H1 (cell line): Measurements from ENCODE around the gene CA9. TPM values are rescaled to one million over a fixed set of nuclear protein-coding genes. Genes with fewer than 3 reads are reported as not detected.
A peak's percentile ranks its signal among the peaks of the same experiment; 100 is the strongest.

ENCODE experiments used
- CTCF ChIA-PET: fragments of 300-600 bp; sonication (Branson Sonifier 250); formaldehyde crosslinking; loops from one replicate; lab custom pipeline; 2021; ENCODE audit not compliant: partially characterized antibody; lab: Charles Lee
- POLR2A ChIA-PET: fragments of 300-600 bp; sonication (Branson Sonifier 250); formaldehyde crosslinking; loops from one replicate; lab custom pipeline; 2021; ENCODE audit warnings: inconsistent platforms; ENCODE audit not compliant: partially characterized antibody; lab: Charles Lee
- DNase-seq, 2 experiments: peaks; one replicate each; pipeline versions ENCODE4 v3.0.0 to v3.0.0-alpha.2; 2010 to 2022; ENCODE audit warnings: low spot score in 2 of 2, low read depth in 1 of 2, mixed read lengths in 1 of 2
- FAIRE-seq: peaks from 2 replicates; lab custom pipeline; 2011; peaks lifted over from hg19 to GRCh38; lab: Jason Lieb, UNC
- H2AFZ ChIP-seq: 2 replicates; pipeline ENCODE4 v1.8.1; 2012; ENCODE audit warnings: low read length, inconsistent platforms
- H2AK5ac ChIP-seq: 2 replicates; pipeline ENCODE4 v1.6.1; 2013; ENCODE audit warnings: low read depth, low read length
- H2BK120ac ChIP-seq: replicated peaks from 2 replicates; pipeline ENCODE3; 2013; ENCODE audit warnings: low read depth, low read length, inconsistent platforms
- H2BK12ac ChIP-seq: 2 replicates; pipeline ENCODE4 v1.6.1; 2013; ENCODE audit warnings: low read depth, low read length
- H2BK15ac ChIP-seq: 2 replicates; pipeline ENCODE4 v1.6.1; 2013; ENCODE audit warnings: low read length
- H2BK20ac ChIP-seq: 2 replicates; pipeline ENCODE4 v1.6.1; 2013; ENCODE audit warnings: low read length
- H2BK5ac ChIP-seq: 2 replicates; pipeline ENCODE4 v1.6.1; 2013; ENCODE audit warnings: low read depth, low read length
- H3K14ac ChIP-seq: 2 replicates; pipeline ENCODE4 v1.6.1; 2013; ENCODE audit warnings: inconsistent platforms; ENCODE audit not compliant: insufficient read length
- H3K18ac ChIP-seq: 2 replicates; pipeline ENCODE4 v1.6.1; 2013; ENCODE audit warnings: low read length; ENCODE audit errors: extremely low read depth
- H3K23ac ChIP-seq: 2 replicates; pipeline ENCODE4 v1.6.1; 2013; ENCODE audit warnings: inconsistent platforms; ENCODE audit not compliant: insufficient read length
- H3K23me2 ChIP-seq: 2 replicates; pipeline ENCODE4 v1.6.1; 2013; ENCODE audit warnings: low read depth, low read length
- H3K27ac ChIP-seq: 2 replicates; pipeline ENCODE4 v1.6.1; 2011; ENCODE audit warnings: low read depth, low read length, inconsistent platforms
- H3K27me3 ChIP-seq, 4 experiments: replicated peaks in 1 of 4; 1 replicate in 1 of 4; 2 replicates in 3 of 4; pipeline versions ENCODE4 v1.6.1 to v1.8.1; 2011 to 2013; ENCODE audit warnings: low read length in 3 of 4, mild to moderate bottlenecking in 3 of 4, inconsistent platforms in 2 of 4, mixed read lengths in 2 of 4, moderate library complexity in 1 of 4; ENCODE audit not compliant: control insufficient read depth in 3 of 4, insufficient read depth in 3 of 4; ENCODE audit errors: extremely low read depth in 1 of 4
- H3K36me3 ChIP-seq, 4 experiments: 2 replicates each; pipeline versions ENCODE4 v1.6.1 to v1.8.1; 2011 to 2013; ENCODE audit warnings: mild to moderate bottlenecking in 4 of 4, low read length in 3 of 4, moderate library complexity in 2 of 4, control low read depth in 1 of 4, inconsistent platforms in 1 of 4; ENCODE audit not compliant: insufficient read depth in 4 of 4, control insufficient read depth in 2 of 4
- H3K4ac ChIP-seq: replicated peaks from 2 replicates; pipeline ENCODE3; 2013; ENCODE audit warnings: low read length, low read depth, mixed read lengths, inconsistent platforms; ENCODE audit not compliant: insufficient read length
- H3K4me1 ChIP-seq, 4 experiments: replicated peaks in 1 of 4; 1 replicate in 1 of 4; 2 replicates in 3 of 4; pipeline versions ENCODE4 v1.6.1 to v1.8.1; 2011 to 2013; ENCODE audit warnings: low read length in 3 of 4, inconsistent platforms in 2 of 4, mixed read lengths in 1 of 4; ENCODE audit not compliant: insufficient read depth in 4 of 4, control insufficient read depth in 3 of 4
- H3K4me2 ChIP-seq, 2 experiments: 2 replicates each; pipeline versions ENCODE4 v1.6.1 to v1.8.1; 2011 to 2013; ENCODE audit warnings: low read depth in 2 of 2, low read length in 2 of 2, control low read depth in 1 of 2, inconsistent platforms in 1 of 2, mild to moderate bottlenecking in 1 of 2; ENCODE audit not compliant: insufficient read depth in 1 of 2
- H3K4me3 ChIP-seq, 4 experiments: fragments of 200-600, 300-600 bp in 1 of 4; sonication (generic), shearing (Covaris generic), sonication (Bioruptor Twin) in 1 of 4; 2 replicates each; pipeline versions ENCODE4 v1.5.1 to v1.8.1; 2011 to 2016; ENCODE audit warnings: low read length in 4 of 4, low read depth in 3 of 4, control low read depth in 2 of 4, inconsistent platforms in 2 of 4, mild to moderate bottlenecking in 2 of 4, mixed read lengths in 1 of 4, moderate library complexity in 1 of 4; ENCODE audit not compliant: insufficient read depth in 2 of 4; ENCODE audit errors: extremely low read depth in 1 of 4
- H3K56ac ChIP-seq: replicated peaks from 2 replicates; pipeline ENCODE3; 2013; ENCODE audit warnings: low read depth, mild to moderate bottlenecking, mixed read lengths, low read length, inconsistent platforms; ENCODE audit not compliant: insufficient read length
- H3K79me1 ChIP-seq: 2 replicates; pipeline ENCODE4 v1.6.1; 2013; ENCODE audit warnings: low read depth, low read length, control low read depth
- H3K79me2 ChIP-seq, 2 experiments: 2 replicates each; pipeline versions ENCODE4 v1.6.1 to v1.8.1; 2012 to 2013; ENCODE audit warnings: low read length in 2 of 2, mild to moderate bottlenecking in 2 of 2, inconsistent platforms in 1 of 2; ENCODE audit not compliant: insufficient read depth in 2 of 2, control insufficient read depth in 1 of 2
- H3K9ac ChIP-seq, 4 experiments: replicated peaks in 1 of 4; 1 replicate in 1 of 4; 2 replicates in 3 of 4; pipeline versions ENCODE4 v1.6.1 to v1.8.1; 2011 to 2013; ENCODE audit warnings: low read depth in 3 of 4, low read length in 3 of 4, control low read depth in 2 of 4, mild to moderate bottlenecking in 2 of 4, moderate library complexity in 2 of 4, inconsistent platforms in 1 of 4; ENCODE audit errors: extremely low read depth in 1 of 4
- H3K9me3 ChIP-seq, 2 experiments: 2 replicates each; pipeline versions ENCODE4 v1.6.1 to v1.8.1; 2012 to 2013; ENCODE audit warnings: mild to moderate bottlenecking in 2 of 2, moderate library complexity in 2 of 2, control low read depth in 1 of 2, inconsistent platforms in 1 of 2, low read depth in 1 of 2, low read length in 1 of 2, mixed read lengths in 1 of 2; ENCODE audit not compliant: insufficient read depth in 2 of 2
- H4K20me1 ChIP-seq, 2 experiments: replicated peaks in 1 of 2; 2 replicates each; pipeline versions ENCODE3 to v1.8.1; 2011 to 2013; ENCODE audit warnings: inconsistent platforms in 2 of 2, low read length in 2 of 2, mild to moderate bottlenecking in 1 of 2; ENCODE audit not compliant: insufficient read depth in 2 of 2, control insufficient read depth in 1 of 2
- H4K5ac ChIP-seq: 2 replicates; pipeline ENCODE4 v1.6.1; 2013; ENCODE audit warnings: low read length, low read depth, mixed read lengths, inconsistent platforms; ENCODE audit not compliant: insufficient read length
- H4K8ac ChIP-seq: 2 replicates; pipeline ENCODE4 v1.8.0; 2013; ENCODE audit warnings: mild to moderate bottlenecking, moderate library complexity, low read length, inconsistent platforms; ENCODE audit not compliant: insufficient read depth; ENCODE audit errors: extremely low read depth
- H4K91ac ChIP-seq: replicated peaks from 2 replicates; pipeline ENCODE3; 2013; ENCODE audit warnings: low read length, mixed read lengths, inconsistent platforms; ENCODE audit not compliant: insufficient read length
- CHD1 ChIP-seq: IDR thresholded peaks from 2 replicates; pipeline ENCODE4 v1.6.1; 2012; ENCODE audit warnings: low read depth, low read length, improper control_type of control experiment
- KDM4A ChIP-seq: IDR thresholded peaks from one replicate; pipeline ENCODE4 v1.7.1; 2012; ENCODE audit warnings: low read depth, mild to moderate bottlenecking, moderate library complexity, low read length, inconsistent platforms; ENCODE audit not compliant: severe bottlenecking
- WGBS, 2 experiments: shearing (Covaris generic) in 1 of 2; methylation state at CpG; one replicate each; pipeline versions ENCODE4 v1.1.6 to v1.1.7; 2013 to 2015; ENCODE audit warnings: low lambda C conversion rate in 2 of 2, mixed read lengths in 2 of 2, inconsistent platforms in 1 of 2, low coverage in 1 of 2, missing lambda C conversion rate in 1 of 2; ENCODE audit not compliant: insufficient replicate concordance in 2 of 2, insufficient coverage in 1 of 2, insufficient read length in 1 of 2; ENCODE audit errors: extremely low coverage in 1 of 2, missing lambda C conversion rate in 1 of 2; 5-methylcytosine and 5-hydroxymethylcytosine counted together
- polyA plus RNA-seq, 7 experiments: library from polyadenylated mRNA; depleted of rRNA in 3 of 7; stranded (reverse) in 5 of 7; unstranded in 2 of 7; fragments of >200 nt in 5 of 7; fragments of 200-250 nt in 2 of 7; gene quantifications; 1 replicate in 5 of 7; 2 replicates in 1 of 7; 4 replicates in 1 of 7; pipeline versions ENCODE4 v1.2.1 to v1.2.3, GENCODE V29; 2011 to 2013; ENCODE audit warnings: missing spikeins in 2 of 7, mixed read lengths in 2 of 7
- total RNA-seq: library from RNA; stranded (reverse); fragmentation: NEBNext Ultra II Directional; extraction: Animal tissue kit (Norgen Biotek cat#: 25700); gene quantifications from 2 replicates; pipeline ENCODE4 v1.2.1, GENCODE V29; 2021

CA9 gene
- total and polyA plus RNA-seq, 2 of the 8 experiments (the other 6 are each of a cell fraction or from before 2014, with no cell fraction given), result 1.3 to 1.8 TPM

- ChIA-PET POLR2A (interaction anchor here (0.8 to 7.9 kb wide), 21 partner anchors 9 to 585 kb away, joined by 3 to 84 read pairs (median 4); partner anchors contain the start of genes CA9, CREB3, TLN1 and TPM2), CTCF (interaction anchor here (0.6 to 15.9 kb wide), 26 partner anchors 9 to 496 kb away, joined by 3 to 347 read pairs (median 4); partner anchors contain the start of genes CA9, CREB3, SIT1 and SPAG8)
- Histone ChIP-seq H3K23ac (no peak overlapping the region), H3K27me3 (peaks cover 0 to 7% (median 0%) of the 10 kb centered on the region in 4 experiments; a peak in 1 of 7 replicates), H3K4me3 (peak overlapping the region; percentile 48 to 92 (median 76)), H3K36me3 (peaks cover 5 to 18% (median 6%) of the 10 kb centered on the region in 4 experiments), H3K14ac (no peak overlapping the region), H2BK120ac (no peak overlapping the region), H2BK12ac (peak overlapping the region; percentile 10), H3K23me2 (peaks cover 10% of the 10 kb centered on the region), H4K5ac (no peak overlapping the region), H2AFZ (peak overlapping the region; percentile 96), H3K79me2 (no peaks in the 10 kb centered on the region), H4K8ac (peak overlapping the region; percentile 39; the same call in 1 of the 2 replicates), H2BK5ac (no peak overlapping the region), H2BK15ac (peak overlapping the region; percentile 10), H3K27ac (0 out of 2 replicates have a peak overlapping the region, but pooled peaks have one; percentile 99), H3K56ac (no peak overlapping the region), H2BK20ac (no peak overlapping the region), H3K4me1 (peaks cover 0 to 2% (median 0%) of the 10 kb centered on the region in 4 experiments; a peak in 4 of 7 replicates), H4K91ac (peak overlapping the region; percentile 0), H3K4ac (peak overlapping the region; percentile 57), H4K20me1 (peaks cover 2 to 5% of the 10 kb centered on the region in 2 experiments), H3K4me2 (peak overlapping the region; percentile 77 to 92), H2AK5ac (no peak overlapping the region), H3K9ac (peak overlapping the region in 3 of 4 experiments; percentile 63 to 90 (median 88); a peak in 6 of 7 replicates), H3K18ac (peak overlapping the region; percentile 64), H3K79me1 (peaks cover 1% of the 10 kb centered on the region; the same call in 1 of the 2 replicates), H3K9me3 (no peaks in the 10 kb centered on the region)
- TF ChIP-seq CHD1 (no peak), KDM4A (peak; percentile 56)
- FAIRE-seq, result no peak
- no peak for DNase-seq
- WGBS, 2 experiments, result 46% methylated on average over 25 of the region's 25 CpGs; no CpG with 5 or more reads in 1 of the 2 experiments
Measured at GRCh38 chr9:35656831-35657545, 16.7 kb upstream of the CA9 start.
